Peyer's patch (tissue), 4 donors: ENCODE data around the gene NEK6. TPM values are rescaled to one million over a fixed set of nuclear protein-coding genes. Genes with fewer than 3 reads are reported as not detected.

Experiments used
- DNase-seq, 3 donors: peaks; one replicate each; pipeline ENCODE4 v3.0.0-alpha.2; 2017 to 2019
- H3K27ac ChIP-seq, 4 donors: fragments of 200-600 bp; sonication (generic); one replicate each; pipeline ENCODE4 v1.5.1; 2016 to 2019
- H3K27me3 ChIP-seq, 2 donors: fragments of 200-600 bp; sonication (generic); one replicate each; pipeline ENCODE4 v1.5.1; 2019
- H3K36me3 ChIP-seq, 3 donors: fragments of 200-600 bp; sonication (generic); one replicate each; pipeline ENCODE4 v1.5.1; 2016 to 2019
- H3K4me1 ChIP-seq, 4 donors: fragments of 200-600 bp; sonication (generic); one replicate each; pipeline ENCODE4 v1.5.1; 2016 to 2019
- H3K4me3 ChIP-seq, 4 donors: fragments of 200-600 bp; sonication (generic); 1 replicate in 3 of 4; 2 replicates in 1 of 4; pipeline ENCODE4 v1.5.1; 2016 to 2019; ENCODE audit warnings: mild to moderate bottlenecking in 1 of 4
- H3K9me3 ChIP-seq, 4 donors: fragments of 200-600 bp; sonication (generic); one replicate each; pipeline ENCODE4 v1.5.1; 2016 to 2019; ENCODE audit warnings: mild to moderate bottlenecking in 1 of 4
- CTCF ChIP-seq, 6 experiments: fragments of 450-650 bp in 4 of 6; fragments of 200-600 bp in 2 of 6; sonication (generic) in 1 of 6; IDR thresholded peaks; one replicate each; pipeline ENCODE4 v1.5.1; 2017 to 2019; ENCODE audit warnings: antibody characterized with exemption in 6 of 6, mild to moderate bottlenecking in 3 of 6, moderate library complexity in 1 of 6
- POLR2A ChIP-seq, 2 donors: fragments of 450-650 bp; IDR thresholded peaks; one replicate each; pipeline ENCODE4 v1.5.1; 2017; ENCODE audit warnings: antibody characterized with exemption in 2 of 2, mild to moderate bottlenecking in 2 of 2, moderate library complexity in 2 of 2
- total RNA-seq, 4 donors: library from RNA; depleted of rRNA; stranded (reverse); fragments of >200 nt; gene quantifications; one replicate each; pipeline ENCODE4 v1.1.0, GENCODE V29; 2016

Gene NEK6
- total RNA-seq, 4 donors from 2014 or later, result 38.4 to 77.6 (median 46.9) TPM

GRCh38 chr9:124347968-124348358 is 90.2 kb downstream of the NEK6 start:
- Histone ChIP-seq H3K27me3 (no peaks in the 10 kb centered on the region), H3K9me3 (no peaks in the 10 kb centered on the region), H3K4me1 (no peaks in the 10 kb centered on the region), H3K36me3 (peaks cover 0 to 94% (median 0%) of the 10 kb centered on the region in 3 donors), H3K27ac (no peak overlapping the region), H3K4me3 (no peak overlapping the region)
- TF ChIP-seq CTCF (IDR thresholded peaks at IDR 0.05), result no peak
- no peak for TF ChIP-seq POLR2A (IDR thresholded peaks at IDR 0.05)
- DNase-seq, result peak in 1 of 3 donors; percentile 45

GRCh38 chr9:124348363-124348762 is 90.6 kb downstream of the NEK6 start:
- no peak overlapping the region for H3K27ac ChIP-seq
- no peak for DNase-seq
- H3K36me3 ChIP-seq, result peaks cover 0 to 98% (median 0%) of the 10 kb centered on the region in 3 donors
- no peaks in the 10 kb centered on the region for H3K4me1 ChIP-seq
- no peaks in the 10 kb centered on the region for H3K27me3 ChIP-seq
- no peaks in the 10 kb centered on the region for H3K9me3 ChIP-seq
- TF ChIP-seq CTCF (IDR thresholded peaks at IDR 0.05), result no peak
- H3K4me3 ChIP-seq, result no peak overlapping the region

GRCh38 chr9:124348831-124349230 is 91.1 kb downstream of the NEK6 start:
- TF ChIP-seq POLR2A (IDR thresholded peaks at IDR 0.05) (no peak), CTCF (IDR thresholded peaks at IDR 0.05) (no peak)
- Histone ChIP-seq H3K27ac (no peak overlapping the region), H3K9me3 (no peaks in the 10 kb centered on the region), H3K4me1 (no peaks in the 10 kb centered on the region), H3K4me3 (no peak overlapping the region), H3K27me3 (no peaks in the 10 kb centered on the region), H3K36me3 (peaks cover 0 to 100% (median 0%) of the 10 kb centered on the region in 3 donors)
- peak in 2 of 3 donors; percentile 32 to 43 for DNase-seq

GRCh38 chr9:124349267-124349666 is 91.5 kb downstream of the NEK6 start:
- H3K27ac ChIP-seq, result no peak overlapping the region
- no peaks in the 10 kb centered on the region for H3K27me3 ChIP-seq
- TF ChIP-seq CTCF (IDR thresholded peaks at IDR 0.05) (no peak), POLR2A (IDR thresholded peaks at IDR 0.05) (no peak)

GRCh38 chr9:124349675-124350493 is 92.1 kb downstream of the NEK6 start:
- Histone ChIP-seq H3K9me3 (no peaks in the 10 kb centered on the region), H3K4me3 (no peak overlapping the region), H3K27ac (no peak overlapping the region), H3K4me1 (no peaks in the 10 kb centered on the region), H3K27me3 (no peaks in the 10 kb centered on the region), H3K36me3 (peaks cover 0 to 99% (median 0%) of the 10 kb centered on the region in 3 donors)
- DNase-seq, result peak in 2 of 3 donors; percentile 33 to 40
- TF ChIP-seq CTCF (IDR thresholded peaks at IDR 0.05), result no peak
- no peak for TF ChIP-seq POLR2A (IDR thresholded peaks at IDR 0.05)

More at GRCh38 chr9:124349267-124349666, 91.5 kb downstream of the NEK6 start:
- H3K4me1 ChIP-seq, result no peaks in the 10 kb centered on the region
- peaks cover 0 to 99% (median 0%) of the 10 kb centered on the region in 3 donors for H3K36me3 ChIP-seq
- H3K4me3 ChIP-seq, result no peak overlapping the region
- peak in 1 of 3 donors; percentile 30 for DNase-seq
- no peaks in the 10 kb centered on the region for H3K9me3 ChIP-seq
